Measurements from ENCODE around the gene ANKRD12.
"Not testable (repeated sequence)": the region's sequence is repeated elsewhere in the genome, so short reads cannot be mapped to it uniquely, and the experiment has no call there.

ANKRD12 gene

GRCh38 chr18:9234528-9234927 is 97.9 kb downstream of the ANKRD12 start:
- no peak for DNase-seq

GRCh38 chr18:9237981-9238380 is 101.4 kb downstream of the ANKRD12 start:
- peak; percentile 4 for DNase-seq

- DNase-seq: no peak
These were observed 103.1 kb downstream of the ANKRD12 start for GRCh38 chr18:9239720-9240119.

- peak; percentile 66 for DNase-seq
These were observed 103.7 kb downstream of the ANKRD12 start for GRCh38 chr18:9240270-9240669.

- peak; percentile 44 for DNase-seq
These were observed 106.4 kb downstream of the ANKRD12 start for GRCh38 chr18:9243029-9243428.

- no peak for DNase-seq
These were observed 107.8 kb downstream of the ANKRD12 start for GRCh38 chr18:9244376-9244775.

- no peak for DNase-seq
These were observed 112.1 kb downstream of the ANKRD12 start for GRCh38 chr18:9248661-9249060.

GRCh38 chr18:9249254-9249653 is 112.7 kb downstream of the ANKRD12 start:
- DNase-seq: no peak

GRCh38 chr18:9259173-9259572 is 122.6 kb downstream of the ANKRD12 start:
- DNase-seq: no peak

GRCh38 chr18:9260388-9261380 is 124.1 kb downstream of the ANKRD12 start:
- DNase-seq: no peak

- no peak for DNase-seq
These were observed 126.7 kb downstream of the ANKRD12 start for GRCh38 chr18:9263264-9263663.

- DNase-seq: not testable (repeated sequence)
These were observed 128.2 kb downstream of the ANKRD12 start for GRCh38 chr18:9264797-9265196.

GRCh38 chr18:9273221-9273620 is 136.6 kb downstream of the ANKRD12 start:
- no peak for DNase-seq

- no peak for DNase-seq
These were observed 139.3 kb downstream of the ANKRD12 start for GRCh38 chr18:9275890-9276289.

GRCh38 chr18:9278028-9278427 is 141.4 kb downstream of the ANKRD12 start:
- no peak for DNase-seq

- no peak for DNase-seq
These were observed 144.3 kb downstream of the ANKRD12 start for GRCh38 chr18:9280849-9281248.

GRCh38 chr18:9281780-9282179 is 145.2 kb downstream of the ANKRD12 start:
- DNase-seq: no peak

- DNase-seq: no peak
These were observed 147.2 kb downstream of the ANKRD12 start for GRCh38 chr18:9283791-9284190.

GRCh38 chr18:9285604-9286003 is 149.0 kb downstream of the ANKRD12 start:
- DNase-seq: no peak

- DNase-seq: no peak
These were observed 150.5 kb downstream of the ANKRD12 start for GRCh38 chr18:9287036-9287435.

GRCh38 chr18:9289698-9290097 is 153.1 kb downstream of the ANKRD12 start:
- no peak for DNase-seq

- no peak for DNase-seq
These were observed 153.6 kb downstream of the ANKRD12 start for GRCh38 chr18:9290156-9290555.

GRCh38 chr18:9292047-9292446 is 155.5 kb downstream of the ANKRD12 start:
- DNase-seq: no peak

- DNase-seq: no peak
These were observed 157.4 kb downstream of the ANKRD12 start for GRCh38 chr18:9293948-9294347.

All from MV-4-11 (cell line).